HG03565 (cell line): ENCODE data around the gene BRD3OS.

ENCODE experiments used
- ATAC-seq: cut with Tn5 transposase; IDR thresholded peaks from one replicate; pipeline ENCODE4 v1.9.1; 2021; ENCODE audit warnings: mild to moderate bottlenecking, moderate library complexity; ENCODE audit not compliant: unreplicated experiment

BRD3OS gene

DNA sequence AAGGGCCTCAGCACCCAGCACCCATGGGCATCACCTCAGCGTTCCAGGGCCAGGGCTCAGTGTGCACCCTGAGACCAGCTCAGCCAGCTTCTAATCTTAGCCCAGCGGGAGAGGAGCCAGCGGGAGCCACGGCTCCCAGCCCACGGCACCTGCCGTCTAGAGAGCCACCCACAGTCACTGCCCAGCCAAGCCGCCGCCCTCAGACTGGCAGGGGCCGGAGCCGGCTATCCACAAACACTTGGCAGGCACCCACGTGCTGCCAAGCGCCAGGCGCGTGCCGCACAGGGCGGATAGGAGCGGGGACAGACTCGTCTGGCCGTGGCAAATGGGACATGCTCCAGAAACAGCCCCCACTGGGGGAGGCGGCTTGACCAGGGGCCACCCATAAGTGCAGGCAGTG lies 24.0 kb downstream of the BRD3OS start:
- no peak for ATAC-seq

DNA sequence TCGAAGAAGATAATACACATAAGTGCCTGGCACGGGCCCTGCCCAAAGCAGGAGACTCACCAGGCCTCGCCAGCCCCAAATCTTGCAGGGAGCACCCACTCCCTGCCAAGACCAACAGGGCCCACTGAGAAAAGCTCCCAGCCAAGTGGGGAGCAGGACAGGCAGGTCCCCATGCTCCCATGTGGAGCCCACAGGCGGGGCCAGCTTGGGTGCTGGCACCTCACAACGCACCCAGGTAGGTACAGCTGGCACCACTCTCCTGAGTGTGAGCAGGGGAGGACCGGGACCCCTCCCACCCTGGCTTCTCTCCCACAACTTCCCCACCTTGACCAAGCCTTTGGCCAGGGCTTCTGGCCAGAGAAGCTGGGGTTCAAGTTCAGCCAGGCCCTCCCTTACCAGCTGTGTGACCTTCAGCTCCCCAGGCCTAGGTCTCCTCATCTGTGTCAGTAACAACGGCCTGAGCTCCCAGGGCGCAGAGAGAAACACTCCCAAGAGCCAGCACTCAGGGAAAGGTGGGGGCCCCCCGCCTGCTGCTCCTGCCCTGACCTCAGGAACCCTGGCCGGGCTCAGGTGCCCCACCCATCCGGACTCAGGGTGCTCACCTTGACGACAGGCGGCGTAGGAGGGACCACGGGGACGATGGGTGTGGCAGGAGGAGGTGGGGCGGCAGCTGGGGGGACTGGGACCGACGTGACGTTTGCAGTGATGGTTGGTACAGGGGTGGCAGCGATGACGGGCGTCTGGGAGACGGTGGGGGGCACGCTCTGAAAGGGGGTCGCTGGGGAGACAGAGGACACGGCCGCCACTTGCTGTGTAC lies 24.7 kb downstream of the BRD3OS start:
- ATAC-seq: no peak

DNA sequence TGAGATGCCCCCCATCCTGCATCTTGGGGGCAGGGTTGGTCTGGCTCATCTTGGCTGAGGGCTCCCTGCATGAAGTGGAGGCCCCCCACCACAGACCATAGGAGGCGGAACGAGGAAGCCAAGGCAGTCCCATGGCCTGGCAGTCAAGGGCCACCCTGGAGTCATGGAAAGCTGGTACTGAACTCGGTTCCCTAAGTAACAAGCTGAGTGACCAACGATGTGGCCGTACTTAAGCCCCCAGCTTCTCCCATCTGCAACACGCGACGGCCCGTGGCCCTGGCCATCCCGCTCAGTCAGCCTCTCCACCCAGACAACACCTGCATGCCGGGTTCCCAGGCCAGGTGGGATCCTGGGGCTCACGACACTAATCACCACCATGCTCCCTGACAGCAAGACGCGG lies 25.4 kb downstream of the BRD3OS start:
- no peak for ATAC-seq

DNA sequence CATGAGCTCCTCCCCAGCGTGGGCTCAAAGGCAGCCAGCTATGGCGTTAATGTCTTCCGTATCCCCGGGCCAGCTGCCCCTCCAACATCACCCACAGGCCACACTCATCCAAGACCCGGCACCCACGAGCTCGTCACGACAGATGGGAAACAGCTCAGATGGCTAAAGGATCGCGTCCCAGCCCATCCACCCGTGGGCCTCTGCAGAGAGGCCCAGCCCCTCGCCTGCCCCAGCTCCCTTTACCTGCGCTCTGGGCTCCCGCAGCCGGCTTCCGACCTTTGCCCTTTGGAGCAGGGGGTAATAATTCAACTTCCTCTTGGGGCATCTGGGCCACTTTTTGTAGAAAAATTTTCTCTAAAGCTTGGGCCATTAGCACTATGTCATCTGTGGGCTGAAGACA lies 26.0 kb downstream of the BRD3OS start:
- ATAC-seq: no peak

DNA sequence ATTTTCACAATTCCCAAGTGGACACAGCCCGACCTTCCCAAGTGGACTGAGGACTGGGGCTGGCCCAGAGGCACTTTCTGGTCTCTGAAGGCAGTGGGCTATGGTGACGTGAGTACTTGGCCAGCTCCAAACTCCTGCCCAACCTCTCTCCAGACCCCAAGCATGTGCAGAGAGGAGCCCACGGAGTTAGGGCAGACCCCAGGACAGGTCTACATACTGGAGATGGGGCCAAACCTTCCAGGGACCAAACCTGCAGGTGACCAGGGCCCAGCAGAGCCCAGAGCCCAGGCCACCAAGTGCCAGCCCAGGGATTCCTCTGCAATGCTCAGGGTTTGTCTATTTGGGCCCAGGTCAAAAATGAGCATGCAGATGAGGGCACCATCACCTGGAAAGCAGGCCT lies 27.2 kb downstream of the BRD3OS start:
- no peak for ATAC-seq

DNA sequence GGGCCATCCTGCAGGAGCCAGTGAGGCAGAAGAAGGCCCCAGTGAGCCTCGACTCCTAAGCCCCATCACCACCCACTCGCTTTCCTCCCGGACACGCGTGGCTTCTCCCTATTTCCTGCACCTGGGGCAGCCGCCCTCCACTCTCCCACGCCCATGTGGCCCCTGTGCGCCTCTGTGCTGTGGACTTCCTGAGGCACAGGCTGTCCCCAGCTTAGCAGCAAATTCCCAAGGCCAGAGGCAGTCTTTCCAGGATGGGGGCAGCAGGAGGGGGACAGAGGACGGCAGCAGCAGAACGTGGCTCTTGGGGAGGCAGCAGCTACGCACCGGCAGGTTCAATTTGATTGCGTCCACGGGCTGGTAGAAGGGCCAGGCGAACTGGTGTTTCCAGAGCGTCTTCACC lies 27.7 kb downstream of the BRD3OS start:
- ATAC-seq: no peak

DNA sequence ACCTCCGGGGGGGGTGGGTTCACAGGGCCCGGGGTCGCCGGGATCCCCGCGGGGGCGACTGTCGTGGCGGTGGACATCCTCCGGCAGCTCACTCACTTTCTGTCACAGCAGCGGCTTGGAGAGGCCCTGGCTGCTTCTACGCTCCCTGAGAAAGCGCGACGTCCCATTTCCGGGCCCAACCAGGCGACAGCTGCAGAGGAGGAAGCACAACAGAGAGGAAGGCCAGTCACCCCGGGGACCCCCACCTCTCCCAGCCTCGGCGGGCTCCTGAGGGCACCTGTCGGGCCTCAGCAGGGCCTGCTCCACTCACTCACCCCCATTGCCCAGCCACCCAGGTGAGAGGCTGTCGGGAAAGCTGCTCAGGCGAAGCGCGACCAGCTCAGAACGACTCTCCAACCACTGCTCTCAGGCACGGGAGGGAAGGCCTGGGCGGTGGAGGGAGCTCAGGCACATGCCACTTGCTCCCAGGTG lies 28.2 kb downstream of the BRD3OS start:
- no peak for ATAC-seq

DNA sequence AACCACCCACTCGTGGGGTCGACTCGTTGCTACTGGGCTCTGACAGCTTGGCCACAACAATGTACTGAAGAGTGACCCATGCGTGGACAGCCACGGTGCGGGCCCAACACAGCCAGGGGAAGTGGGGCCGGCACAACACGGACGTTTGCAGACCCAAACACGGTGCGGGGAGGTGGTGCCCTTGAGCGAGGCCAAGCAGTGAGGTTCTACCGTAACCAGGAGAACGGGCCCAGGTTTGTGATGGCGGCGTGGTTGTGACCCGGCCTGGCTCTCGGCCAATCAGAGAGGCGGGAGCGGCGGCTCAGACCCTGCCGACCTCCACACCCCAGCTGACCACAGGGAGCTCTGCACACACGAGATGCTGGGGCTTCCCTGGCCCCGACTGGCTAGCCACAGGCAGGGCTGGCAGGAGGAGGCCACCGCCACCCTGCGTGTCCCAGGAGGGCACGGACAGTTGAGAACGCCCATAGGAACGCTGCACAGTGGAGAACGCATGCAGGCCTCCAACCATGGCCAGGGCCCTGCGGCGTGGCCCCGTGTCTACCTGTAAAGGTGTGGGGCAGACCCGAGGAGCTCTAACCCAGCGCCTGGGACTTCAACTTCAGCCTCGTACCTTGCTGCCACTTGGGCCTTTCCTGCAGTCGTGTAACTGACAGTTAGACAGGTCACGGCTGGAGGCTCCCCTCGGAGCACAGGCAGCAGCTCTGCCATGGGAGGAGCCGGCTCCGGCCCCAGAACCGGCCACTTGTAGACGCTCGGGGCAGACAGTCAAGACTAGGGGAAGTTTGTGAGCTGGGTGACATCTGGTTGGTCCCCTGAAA lies 28.9 kb downstream of the BRD3OS start:
- ATAC-seq: no peak

DNA sequence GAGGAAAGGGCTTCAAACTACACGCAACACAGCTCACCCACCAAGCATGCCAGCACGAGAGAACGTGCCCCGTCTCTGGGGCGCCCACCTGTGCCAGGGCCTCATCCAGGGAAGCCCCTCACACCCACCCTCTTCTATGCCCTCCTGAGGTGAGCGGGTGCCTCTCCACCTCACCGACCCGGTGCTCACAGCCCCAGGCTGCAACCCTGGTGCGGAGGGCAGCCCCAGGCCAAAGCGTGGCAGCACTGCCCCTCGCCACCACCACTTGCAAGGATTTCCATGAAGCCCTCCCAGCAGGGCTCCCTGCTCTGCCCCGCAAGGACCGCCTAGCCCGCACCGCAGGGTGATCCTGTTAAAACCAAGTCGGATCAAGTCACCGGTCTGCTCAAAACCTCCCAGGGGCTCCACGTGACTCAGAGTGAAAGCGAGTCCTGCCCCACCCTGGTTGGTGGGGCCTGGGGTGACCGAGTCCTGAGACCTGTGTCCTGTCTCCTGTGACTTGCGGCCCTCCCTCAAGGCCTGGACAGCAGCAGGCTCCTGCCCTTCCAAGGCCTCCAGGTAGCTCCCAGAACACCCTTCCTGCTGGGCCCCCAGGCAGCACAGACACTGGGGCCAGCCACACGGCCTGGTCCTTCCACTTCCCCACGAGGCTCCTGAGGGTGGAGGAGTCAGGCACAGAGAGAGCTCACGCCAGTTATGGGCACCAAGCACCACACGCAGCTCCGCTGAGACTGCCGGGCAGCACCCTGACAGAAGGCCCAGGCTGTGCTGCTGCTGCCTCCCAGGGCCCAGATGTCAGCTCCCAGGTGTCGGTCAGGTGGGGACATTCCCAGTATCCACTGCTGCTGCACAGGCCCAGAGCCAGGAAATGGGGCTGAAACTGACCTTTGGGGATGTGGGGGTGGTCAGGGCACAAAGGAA lies 29.9 kb downstream of the BRD3OS start:
- no peak for ATAC-seq

DNA sequence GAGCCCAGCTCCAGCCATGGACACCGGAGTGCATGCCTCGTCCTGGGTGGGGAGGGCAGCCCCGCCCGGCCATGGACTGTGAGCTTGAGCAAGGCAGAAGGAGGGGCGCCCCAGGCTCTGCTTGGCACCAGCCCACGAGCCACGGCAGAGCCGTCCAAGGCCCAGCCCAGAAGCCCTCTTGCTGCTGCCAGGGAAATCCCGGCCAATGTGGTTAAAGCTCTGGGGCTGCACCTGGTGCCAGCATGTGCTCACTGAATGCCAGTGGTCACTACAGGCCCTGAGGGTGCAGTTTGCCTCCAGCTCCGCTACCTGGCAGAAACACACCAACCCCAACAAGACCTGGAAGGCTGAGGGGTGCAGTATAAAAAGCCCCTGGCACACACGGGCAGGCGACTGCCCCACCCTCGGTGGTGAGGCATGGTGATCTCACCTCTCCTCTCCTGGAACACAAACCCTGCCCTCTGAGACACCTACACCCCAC lies 30.7 kb downstream of the BRD3OS start:
- no peak for ATAC-seq

DNA sequence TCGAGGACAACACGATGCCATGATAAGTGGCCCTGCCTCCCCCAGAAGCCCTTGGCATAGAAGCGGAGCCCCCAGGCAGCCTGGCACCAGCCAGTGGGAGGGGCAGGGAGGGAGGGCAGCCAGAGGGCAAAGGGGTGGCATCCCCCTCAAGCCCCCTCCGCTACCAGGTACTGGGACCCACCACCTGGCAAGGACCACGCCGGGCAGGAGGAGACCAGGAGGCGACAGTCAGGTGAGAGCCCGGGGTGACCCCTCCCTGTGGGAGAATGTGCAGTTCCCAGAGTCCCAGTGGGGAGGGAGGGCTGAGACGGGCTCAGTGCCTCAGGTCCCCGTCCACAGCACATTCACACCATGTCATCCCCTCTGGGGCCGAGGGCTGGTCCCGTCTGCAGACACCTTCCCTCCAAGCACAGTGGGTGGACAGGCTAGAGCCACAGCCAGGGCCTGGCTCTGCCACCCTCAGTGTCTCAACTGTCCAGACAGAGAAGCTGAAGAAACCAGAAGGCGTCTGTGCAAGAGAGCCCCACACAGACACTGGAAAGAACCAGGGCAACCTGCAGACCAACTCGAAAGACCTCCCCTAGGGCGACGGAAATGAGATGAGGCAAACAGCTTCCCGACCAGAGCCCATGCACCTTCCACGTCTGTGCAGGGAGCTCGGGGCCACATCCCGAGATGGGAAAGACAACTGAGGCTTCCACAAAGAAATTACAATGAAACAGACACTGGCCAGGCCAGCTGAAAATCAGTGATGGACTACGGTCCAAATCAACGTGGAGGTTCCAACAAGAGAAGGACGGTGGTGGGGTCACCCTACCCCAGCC lies 31.4 kb downstream of the BRD3OS start:
- ATAC-seq: no peak

DNA sequence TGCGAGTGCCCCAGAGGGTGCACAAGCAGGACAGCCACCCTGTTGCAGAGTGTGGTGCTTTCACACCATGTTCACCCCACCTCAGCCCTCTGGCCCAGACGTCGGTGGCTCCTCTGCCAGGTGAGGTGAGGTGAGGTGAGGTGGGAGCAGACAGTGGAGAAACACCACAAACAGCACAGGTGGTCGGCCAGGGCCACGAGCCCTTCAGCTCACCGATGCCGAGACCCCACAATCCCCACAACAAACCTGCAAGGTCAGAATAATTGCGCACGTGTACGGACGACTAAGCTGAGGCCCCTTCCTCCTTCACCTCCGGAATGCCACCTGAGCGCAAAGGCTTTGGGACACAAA lies 32.0 kb downstream of the BRD3OS start:
- no peak for ATAC-seq

DNA sequence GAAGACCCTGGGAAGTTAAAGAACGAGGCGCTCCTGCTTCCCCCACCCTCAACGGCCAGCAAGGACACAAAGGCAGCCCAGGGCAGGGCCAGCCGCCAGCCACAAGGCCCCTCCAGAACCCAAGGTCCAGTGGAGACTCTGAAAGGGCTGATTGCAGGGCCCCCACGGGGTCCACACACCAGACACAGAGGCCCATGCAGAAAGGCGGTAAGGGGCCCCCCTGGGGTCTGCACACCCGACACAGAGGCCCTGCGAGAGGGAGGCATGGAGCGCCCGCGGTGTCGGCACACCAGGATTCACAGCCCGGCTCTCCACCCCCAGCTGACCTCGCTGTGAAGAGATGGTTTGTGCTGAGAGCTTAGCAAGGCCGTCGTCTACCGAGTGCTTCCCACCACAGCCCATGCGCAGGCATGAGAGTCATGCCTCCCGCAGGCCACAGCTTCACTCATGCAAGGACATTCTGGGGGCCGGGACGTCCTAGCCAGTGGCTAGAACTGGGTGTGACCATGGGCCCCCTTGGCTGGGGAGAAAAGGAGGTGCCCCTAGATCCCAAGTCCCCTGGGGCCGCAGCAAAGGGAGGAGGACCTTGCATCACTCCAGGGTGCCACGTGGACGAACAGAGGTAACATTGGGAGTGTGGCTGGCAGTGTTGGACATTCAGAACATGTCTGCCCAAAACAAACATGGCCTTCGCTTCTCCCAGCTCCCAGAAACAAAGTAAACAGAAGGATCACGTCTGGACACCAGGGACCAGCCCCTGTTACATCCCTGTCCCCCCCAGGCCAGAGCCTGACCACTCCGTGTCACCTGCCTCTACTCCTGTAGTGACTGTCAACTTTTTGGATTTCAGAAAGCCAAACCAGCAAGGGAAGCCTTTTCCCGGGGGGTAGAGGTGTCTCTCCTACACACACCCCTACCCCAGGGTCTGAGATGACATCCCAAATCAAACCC lies 32.7 kb downstream of the BRD3OS start:
- ATAC-seq: no peak

DNA sequence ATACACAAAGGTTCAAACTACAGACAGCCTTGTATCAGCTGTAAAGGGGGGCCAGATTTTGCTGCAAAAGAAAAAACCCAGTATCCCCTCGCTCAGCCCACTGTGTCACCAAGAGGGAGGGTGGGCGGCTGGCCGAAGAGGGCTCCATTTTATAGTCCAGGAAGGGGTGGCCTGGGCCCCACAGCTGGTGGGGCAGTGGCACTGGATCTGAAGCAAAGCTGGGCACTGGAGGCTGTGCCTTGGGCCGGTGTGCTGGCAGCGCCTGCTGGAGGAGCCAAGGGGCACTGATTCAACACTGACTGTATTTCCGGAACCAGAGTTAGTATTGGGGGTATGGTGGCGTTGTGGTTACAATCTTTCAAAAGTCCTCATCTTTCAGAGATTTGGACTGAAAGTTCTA lies 33.4 kb downstream of the BRD3OS start:
- ATAC-seq: no peak

DNA sequence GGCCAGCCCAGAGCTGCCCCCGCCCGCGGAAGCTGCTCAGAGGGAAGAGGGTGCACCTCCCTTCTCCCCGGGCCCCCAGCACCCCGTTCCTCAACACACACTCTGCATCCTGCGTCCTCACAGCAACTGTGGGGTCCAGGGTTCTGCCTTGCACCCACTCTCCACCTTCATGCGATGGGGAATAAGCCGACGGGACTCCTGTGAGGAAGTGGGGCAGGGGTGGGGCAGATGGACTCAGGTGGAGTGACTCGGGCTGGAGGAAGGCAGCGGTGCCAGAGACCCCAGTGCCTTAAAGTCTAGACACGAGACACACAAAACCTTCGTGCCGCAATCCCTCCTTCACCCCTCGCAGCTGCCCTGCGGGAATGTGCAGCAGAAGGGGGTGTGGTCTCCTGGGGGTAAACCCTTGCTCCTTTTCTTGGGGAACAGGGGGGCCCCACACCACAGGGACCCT lies 33.9 kb downstream of the BRD3OS start:
- ATAC-seq: no peak

DNA sequence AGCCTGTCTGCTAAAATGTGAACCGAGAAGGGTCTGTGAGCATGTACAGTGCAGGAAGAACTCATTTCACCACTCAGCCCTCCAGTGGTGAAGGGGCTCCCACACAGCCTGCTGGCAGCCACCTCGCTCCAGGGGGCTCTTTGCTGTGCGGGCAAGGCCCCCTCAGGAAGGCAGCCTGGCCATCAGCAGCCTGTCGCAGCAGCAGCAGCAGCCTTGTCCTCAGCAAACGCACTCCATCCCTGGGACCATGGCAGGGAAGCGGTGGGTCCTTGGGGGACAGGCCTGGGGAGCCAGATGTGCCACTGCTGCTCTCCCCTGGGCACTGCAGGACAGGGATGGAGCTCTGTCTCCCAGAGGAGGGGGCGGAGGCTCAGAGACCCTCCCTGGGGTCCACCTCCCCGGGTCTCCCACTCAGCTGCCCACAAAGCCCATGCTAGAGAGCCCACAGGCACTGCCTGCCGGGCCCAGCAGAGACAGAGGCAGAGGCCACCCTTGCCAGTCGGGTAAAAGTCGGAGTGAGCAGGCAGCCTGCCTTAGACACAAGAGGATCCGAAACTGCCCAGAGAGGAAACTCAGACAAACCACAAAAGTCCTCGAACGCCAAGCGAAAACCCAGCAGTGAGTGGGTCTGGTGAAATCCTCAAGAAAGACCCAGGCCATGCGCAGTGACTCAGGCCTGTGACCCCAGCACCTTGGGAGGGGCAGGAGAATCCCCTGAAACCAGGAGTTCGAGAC lies 34.5 kb downstream of the BRD3OS start:
- ATAC-seq: no peak

DNA sequence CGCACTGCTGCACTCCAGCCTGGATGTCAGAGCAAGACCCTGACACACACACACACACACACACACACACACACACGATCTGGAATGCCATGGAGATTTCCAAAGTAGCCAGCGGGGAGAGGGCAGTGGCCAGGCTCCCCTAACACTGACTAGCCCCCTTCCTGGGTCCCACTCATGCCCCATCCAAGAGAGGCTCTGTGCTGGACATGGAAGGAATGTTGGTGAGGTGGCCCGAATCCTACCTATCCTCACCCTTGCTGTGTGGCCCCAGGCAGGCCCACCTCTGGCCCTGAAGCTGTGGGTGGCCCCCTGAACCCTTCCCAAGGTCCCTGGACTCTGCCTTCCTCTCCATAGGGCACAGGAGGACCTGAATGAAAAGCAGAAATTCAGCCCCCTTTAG lies 35.3 kb downstream of the BRD3OS start:
- no peak for ATAC-seq

DNA sequence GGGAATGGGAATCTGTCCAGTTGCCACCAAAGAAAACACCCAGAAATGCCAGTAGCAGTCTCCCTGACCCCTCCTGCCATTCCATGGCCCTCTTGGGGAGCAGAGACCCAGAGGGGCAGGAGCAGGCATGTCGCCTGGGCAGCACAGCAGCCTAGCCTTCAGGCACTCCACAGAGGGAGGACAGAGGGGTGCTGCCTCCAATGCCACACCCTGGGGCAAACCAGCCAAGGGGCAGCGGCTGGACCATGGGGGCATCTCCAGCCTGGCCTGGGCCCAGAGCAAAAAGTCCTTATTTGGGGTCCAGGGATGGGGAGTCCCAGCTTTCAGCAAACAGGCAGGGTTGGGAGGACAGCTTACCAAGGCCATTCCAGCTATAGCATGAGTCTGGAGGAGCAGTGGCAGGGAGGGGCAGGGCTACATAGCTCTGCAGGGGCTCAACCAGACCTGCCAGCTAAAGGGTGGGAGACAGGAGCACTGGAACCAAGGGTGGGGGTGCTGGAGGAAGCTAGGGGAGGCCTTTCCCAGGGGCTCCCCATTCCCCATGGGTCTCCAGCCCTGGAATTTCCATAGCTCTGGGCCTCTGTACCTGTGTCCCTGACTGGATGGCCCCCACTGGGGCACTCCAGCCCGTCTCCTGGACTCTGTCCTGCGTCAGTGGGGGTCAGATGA lies 35.9 kb downstream of the BRD3OS start:
- no peak for ATAC-seq
